ENCODE data around the gene QRSL1.

Gene QRSL1

DNA sequence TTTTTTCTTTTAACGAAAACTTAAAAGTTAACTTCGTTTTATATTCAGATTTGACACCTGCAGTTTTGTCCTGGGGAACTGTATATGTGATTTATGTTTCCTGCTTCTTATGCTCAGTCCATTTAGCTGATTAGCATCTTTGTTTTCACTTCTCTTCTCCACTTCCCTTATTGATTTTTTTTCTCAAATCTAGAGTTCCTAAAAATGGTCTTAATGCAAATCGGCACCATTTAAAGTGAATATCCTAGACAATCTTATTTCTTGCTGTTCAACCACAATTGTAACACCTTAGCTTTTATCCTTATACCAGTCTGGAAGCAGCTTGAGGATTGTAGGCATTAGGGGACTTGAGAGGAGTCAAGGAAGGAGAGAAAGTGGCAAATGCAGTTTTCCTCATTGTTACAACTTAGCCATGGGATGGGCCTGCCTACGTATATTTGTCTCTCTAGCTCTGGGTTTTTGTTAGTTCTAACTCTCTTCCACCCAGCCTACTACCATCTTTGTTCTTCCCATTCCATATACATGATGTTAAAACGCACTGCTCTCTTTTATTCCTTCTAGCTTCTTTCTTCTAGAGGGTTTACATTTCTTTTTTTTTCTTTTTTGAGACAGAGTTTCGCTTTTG, 8.5 kb downstream of the QRSL1 start:
- H3K27ac ChIP-seq = no peak overlapping the region

DNA sequence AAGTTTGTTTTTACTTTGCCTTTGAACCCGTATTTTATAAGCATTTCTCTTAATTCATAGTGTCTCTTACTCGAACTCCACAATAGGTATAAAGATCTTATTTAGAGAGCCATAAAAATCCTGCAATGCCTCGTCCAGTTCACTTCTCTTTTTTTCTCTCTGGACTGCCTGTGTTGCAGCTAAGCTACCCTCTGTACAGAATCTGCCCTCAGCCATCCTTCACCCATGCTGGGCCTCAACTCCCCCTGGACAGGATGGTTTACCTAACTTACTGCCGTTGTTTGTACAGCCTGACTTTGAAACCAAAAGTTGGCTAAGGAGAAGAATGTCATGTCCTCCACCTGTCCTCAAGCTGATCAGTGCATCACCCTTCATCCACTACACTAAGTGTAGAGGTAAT, 10.4 kb downstream of the QRSL1 start:
- TF ChIP-seq, protein P1, sequence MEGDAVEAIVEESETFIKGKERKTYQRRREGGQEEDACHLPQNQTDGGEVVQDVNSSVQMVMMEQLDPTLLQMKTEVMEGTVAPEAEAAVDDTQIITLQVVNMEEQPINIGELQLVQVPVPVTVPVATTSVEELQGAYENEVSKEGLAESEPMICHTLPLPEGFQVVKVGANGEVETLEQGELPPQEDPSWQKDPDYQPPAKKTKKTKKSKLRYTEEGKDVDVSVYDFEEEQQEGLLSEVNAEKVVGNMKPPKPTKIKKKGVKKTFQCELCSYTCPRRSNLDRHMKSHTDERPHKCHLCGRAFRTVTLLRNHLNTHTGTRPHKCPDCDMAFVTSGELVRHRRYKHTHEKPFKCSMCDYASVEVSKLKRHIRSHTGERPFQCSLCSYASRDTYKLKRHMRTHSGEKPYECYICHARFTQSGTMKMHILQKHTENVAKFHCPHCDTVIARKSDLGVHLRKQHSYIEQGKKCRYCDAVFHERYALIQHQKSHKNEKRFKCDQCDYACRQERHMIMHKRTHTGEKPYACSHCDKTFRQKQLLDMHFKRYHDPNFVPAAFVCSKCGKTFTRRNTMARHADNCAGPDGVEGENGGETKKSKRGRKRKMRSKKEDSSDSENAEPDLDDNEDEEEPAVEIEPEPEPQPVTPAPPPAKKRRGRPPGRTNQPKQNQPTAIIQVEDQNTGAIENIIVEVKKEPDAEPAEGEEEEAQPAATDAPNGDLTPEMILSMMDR (conservative IDR thresholded peaks at IDR 0.05) = no peak

More for the DNA sequence above, 8.5 kb downstream of the QRSL1 start:
- TF ChIP-seq, protein P1 (conservative IDR thresholded peaks at IDR 0.05) = no peak

DNA sequence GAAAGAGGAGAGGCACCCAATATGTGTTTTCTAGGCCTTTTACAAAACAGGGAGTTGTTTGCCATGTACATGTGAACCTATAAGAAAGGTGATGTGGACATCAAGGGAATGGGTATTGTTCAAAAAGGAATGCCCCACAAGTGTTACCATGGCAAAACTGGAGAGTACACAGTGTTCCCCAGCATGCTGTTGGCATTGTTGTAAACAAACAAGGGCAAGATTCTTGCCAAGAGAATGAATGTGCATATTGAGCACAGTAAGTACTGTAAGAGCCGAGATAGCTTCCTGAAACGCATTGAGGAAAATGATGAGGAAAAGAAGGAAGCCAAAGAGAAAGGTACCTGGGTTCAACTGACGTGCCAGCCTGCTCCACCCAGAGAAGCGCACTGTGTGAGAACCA, 13.1 kb downstream of the QRSL1 start:
- peak overlapping the region; percentile 6; the same call in 1 of the 2 replicates for H3K27ac ChIP-seq
- TF ChIP-seq, protein P1 (conservative IDR thresholded peaks at IDR 0.05) = no peak

More for the DNA sequence above, 10.4 kb downstream of the QRSL1 start:
- no peak overlapping the region for H3K27ac ChIP-seq

DNA sequence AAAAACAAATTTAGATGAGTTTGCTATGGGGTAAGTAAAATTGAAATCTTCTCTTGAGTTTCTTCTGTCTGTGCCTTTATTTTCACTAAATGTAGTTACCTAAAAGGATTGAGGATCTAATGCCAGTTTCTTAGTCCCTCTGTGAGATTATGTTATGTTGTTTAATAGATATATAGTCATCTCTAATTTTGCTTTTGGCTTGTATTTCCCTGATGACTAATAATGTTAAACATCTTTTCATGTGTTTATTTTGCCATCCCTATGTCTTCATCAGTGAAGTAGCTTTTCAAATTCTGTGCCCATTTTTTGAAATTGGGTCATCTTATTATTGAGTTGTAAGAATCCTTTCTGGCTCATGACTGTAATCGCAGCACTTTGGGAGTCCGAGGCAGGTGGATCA, 13.7 kb downstream of the QRSL1 start:
- H3K27ac ChIP-seq = peak overlapping the region; percentile 6; the same call in 1 of the 2 replicates
- TF ChIP-seq, protein P1 (conservative IDR thresholded peaks at IDR 0.05) = no peak

DNA sequence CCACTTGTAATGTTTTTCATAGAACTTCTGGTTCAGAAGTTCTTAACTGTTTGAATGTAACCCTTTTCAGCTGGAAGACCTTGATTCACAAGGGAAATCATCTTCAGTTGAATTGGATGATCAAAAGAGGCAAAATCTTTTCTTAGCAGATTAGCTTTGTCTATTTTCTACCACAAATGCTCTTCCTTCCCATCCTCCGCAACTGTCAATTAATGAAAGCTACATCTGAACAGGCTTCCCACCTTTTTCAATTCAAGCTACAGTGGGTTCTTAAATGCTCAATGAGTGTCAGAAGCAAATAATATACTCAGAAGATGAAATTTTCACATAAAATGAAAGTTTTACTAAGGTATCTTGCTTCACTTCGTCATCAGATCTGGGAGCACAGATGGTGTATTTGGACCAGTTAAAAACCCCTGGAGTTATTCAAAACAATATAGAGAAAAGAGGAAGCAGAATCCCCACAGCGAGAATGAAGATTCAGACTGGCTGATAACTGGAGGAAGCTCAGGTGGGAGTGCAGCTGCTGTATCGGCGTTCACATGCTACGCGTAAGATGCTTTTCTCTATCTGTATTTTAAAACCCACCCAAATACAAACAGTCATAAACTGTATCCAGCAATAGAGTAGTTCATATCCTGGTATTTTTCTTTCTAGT, 19.4 kb downstream of the QRSL1 start:
- H3K27ac ChIP-seq = no peak overlapping the region
- TF ChIP-seq, protein P1 (conservative IDR thresholded peaks at IDR 0.05) = no peak

DNA sequence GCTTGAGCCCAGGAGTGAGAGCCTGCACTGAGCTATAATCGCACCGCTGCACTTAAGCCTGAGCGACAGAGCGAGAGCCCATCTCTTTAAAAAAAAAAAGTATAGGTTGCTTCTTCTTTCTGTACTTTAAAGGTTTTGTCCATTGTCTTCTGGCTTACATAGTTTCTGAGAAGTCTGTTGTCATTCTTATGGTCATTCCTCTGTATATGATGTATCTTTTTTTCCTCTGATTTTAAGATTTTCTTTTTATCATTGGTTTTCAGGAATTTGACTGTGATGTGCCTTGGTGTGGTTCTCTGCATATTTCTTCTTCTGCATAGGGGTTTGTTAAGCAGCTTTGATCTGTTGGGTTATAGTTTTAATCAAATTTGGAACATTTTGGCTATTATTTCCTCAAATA, 29.1 kb downstream of the QRSL1 start:
- TF ChIP-seq, protein P1 (conservative IDR thresholded peaks at IDR 0.05) = no peak
- H3K27ac ChIP-seq = no peak overlapping the region

DNA sequence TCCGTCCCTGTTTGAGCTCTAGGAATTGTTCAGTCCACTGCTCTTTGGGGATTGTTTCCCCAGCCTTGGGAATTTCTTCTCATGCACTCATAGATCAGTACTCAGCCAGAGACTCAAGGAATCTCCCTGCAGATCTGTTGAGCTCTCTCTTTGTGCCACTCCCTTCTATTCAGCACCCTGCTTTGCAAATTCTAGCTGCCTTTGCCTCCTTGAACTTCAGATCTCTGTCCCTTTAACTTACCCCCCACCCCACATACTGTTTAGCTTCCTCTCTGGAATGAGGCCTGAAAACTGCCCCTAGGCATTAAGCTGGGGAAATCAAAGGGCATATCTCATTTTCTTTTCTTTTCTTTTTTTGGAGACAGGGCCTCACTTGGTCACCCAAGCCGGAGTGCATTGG, 30.5 kb downstream of the QRSL1 start:
- TF ChIP-seq, protein P1 (conservative IDR thresholded peaks at IDR 0.05) = no peak
- no peak overlapping the region for H3K27ac ChIP-seq
